T follicular helper cell (primary cell): ENCODE measurements around the gene ITPR1.

Experiments
- DNase-seq: peaks from one replicate; pipeline ENCODE4 v3.0.0-alpha.2; 2020; ENCODE audit warnings: low read depth

ITPR1 gene

DNA sequence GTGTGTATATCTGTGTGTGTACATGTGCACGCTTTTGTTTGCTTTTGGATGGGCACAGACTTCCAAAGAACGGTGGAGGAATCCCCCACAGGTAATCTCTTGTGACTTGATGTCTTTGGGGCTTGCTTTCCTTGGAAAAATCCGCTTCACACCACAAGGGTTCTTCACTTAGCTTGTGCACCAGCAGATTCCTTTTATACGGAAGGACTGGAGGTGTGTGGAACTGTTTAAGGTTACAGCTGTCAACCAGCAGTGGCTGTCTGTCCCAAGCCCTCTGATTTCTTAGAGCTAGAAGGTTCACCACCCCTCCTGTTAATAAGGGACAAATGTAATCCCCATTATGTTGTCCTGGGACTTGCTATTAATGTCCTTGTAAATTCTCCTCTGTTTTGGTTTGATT, 193.5 kb downstream of the ITPR1 start:
- DNase-seq, result no peak

DNA sequence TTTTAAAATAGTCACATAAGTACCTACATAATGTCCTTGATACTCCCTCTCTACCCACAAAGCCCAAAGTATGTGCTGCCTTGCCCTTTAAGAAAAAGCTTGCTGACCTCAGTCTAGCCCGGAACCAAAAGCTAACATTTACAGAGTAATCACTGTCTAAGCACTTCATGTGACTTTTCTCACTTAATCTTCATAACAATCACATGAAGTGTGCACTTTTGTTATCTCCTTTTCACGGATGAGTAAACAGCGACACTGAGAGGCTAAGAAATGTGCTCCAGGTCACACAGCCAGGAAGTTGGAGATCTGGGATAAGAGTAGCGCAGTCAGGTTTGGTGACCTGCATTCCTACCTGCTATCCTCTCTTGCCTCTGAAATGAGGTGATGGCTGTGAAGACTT, 194.0 kb downstream of the ITPR1 start:
- no peak for DNase-seq

DNA sequence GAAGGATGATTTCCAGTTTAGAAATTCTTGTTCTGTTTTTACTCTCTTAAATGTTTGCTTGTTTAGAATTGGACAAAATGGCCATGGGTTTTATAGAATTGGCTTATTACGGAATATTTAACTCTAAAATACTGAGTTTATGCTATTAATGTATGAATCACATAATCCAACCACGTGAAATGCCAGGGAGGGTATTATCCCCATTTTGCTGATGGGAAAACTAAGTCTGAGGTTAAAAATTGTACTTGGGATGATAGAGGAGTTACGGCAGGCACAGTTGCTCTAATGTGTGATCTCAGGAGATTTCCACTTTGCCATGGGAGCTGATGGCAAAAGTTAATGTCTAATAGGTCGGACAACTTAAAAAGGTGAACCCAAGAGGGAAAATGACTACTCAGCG, 194.4 kb downstream of the ITPR1 start:
- DNase-seq, result no peak

- no peak for DNase-seq
Observed at GRCh38 chr3:4688411-4688810, 195.3 kb downstream of the ITPR1 start.

DNA sequence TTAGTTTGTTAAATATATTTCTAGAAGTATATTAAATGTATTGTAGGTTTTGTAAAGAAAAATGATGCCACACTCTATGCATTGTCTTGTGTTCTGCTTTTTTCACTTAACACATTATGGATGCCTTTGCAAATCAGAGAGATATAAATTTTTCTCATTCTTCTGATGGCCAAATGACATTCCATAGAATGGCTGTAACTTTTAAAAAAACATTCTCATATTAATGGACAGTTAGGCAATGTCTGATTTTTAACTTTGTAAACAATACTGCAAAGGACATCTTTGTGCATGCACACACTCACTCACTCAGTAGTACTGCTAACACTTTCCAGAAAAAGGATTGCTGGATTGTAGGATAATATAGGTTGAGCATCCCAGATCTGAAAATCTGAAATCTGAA, 195.9 kb downstream of the ITPR1 start:
- no peak for DNase-seq

DNA sequence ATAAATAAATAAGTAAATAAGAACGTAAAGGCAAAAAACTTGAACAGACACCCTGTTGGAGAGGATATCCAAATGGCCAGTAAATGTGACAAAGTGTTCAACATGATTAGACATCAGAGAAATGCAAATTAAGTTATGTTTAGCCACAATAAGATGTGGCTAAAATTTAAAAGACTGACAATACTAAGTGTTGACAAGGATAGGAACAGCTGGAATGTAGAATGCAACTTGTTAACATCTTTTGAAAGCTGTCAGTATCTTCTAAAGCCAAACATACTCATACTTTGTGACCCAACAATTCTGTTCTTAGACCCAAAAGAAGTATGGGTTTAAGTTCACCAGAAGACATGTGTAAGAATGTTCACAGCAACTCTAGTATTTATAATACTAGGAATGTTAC, 197.1 kb downstream of the ITPR1 start:
- no peak for DNase-seq

GRCh38 chr3:4693620-4694019, 200.5 kb downstream of the ITPR1 start:
- no peak for DNase-seq

- DNase-seq, result no peak
Observed at GRCh38 chr3:4695846-4696245, 202.7 kb downstream of the ITPR1 start.

GRCh38 chr3:4696266-4696665, 203.1 kb downstream of the ITPR1 start:
- DNase-seq, result no peak

- no peak for DNase-seq
Observed at GRCh38 chr3:4698125-4698821, 205.1 kb downstream of the ITPR1 start.

DNA sequence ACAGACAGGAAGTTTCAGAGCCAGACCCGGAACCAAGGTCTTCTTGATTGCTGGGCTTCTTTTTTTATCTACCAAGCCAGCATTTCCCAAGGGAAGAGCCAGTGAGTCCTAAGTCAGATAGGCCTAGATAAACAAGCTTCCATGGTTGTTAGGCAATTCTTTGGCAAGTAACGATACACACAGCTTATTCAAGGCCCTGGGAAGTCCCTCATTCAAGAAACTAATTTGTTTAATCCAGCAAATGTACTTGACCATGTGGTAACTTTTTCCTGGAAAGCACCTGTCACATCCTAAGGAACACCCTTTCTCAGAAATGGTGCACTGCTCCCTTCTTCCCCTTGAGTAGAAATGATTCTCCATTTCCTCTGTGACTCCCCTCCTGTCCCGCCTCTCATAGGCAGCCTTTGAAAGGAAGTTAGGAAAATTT, 209.9 kb downstream of the ITPR1 start:
- DNase-seq, result no peak

GRCh38 chr3:4704552-4704951, 211.4 kb downstream of the ITPR1 start:
- DNase-seq, result no peak

DNA sequence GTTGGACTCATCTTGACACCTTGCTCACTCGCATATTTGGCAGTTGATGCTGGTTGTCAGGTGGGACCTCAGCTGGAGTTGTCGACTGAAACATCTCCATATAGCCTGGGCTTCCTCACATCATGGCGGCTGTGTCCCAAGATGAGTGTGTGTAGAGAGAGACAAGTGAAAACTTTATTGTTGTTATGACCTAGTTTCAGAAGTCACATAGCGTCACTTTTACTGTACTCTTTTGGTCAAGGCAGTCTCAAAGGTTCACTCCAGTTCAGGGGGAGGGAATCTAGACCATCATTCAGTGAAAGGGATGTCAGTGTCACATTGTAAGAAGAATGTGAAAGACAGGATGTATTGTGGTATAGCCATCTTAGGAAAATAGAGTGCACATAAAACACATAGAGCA, 214.2 kb downstream of the ITPR1 start:
- no peak for DNase-seq

DNA sequence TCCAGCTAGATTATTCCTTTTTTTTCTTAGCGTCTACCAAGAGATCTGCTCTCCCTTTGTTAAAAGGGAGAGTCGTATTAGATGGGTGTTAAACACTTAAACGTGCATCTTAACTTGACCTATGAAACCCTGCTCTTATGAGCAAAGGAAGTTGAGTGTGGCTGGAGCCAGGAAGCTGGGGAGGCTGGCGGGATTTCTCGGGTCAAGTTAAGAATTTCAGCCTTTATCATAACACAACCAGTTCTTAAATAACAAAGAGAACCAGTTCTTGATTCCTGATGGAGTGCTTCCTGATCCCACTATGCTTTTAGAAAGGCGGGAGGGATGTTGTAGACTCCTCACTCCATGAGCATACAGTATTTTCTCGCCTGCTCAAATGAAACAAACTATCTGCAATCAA, 215.1 kb downstream of the ITPR1 start:
- DNase-seq, result no peak

DNA sequence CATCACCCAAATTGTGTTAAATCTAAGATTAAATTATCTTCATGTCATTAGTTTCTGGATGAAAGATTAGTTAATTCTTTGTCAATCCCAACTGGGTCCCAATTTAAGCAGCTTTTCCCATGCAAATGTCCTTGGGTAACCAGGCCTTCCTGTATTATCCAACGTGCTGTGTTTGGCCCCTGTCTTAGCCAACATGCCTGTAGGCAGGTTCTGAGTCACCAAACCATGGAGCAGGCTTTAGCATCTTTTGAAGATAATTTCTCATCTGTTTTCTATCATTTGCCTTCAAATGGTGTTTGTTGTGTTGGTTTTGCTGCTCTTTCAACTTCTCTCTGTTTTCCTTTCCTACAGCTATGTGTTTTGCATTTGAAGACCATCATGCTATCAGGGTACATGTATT, 216.2 kb downstream of the ITPR1 start:
- DNase-seq, result no peak

DNA sequence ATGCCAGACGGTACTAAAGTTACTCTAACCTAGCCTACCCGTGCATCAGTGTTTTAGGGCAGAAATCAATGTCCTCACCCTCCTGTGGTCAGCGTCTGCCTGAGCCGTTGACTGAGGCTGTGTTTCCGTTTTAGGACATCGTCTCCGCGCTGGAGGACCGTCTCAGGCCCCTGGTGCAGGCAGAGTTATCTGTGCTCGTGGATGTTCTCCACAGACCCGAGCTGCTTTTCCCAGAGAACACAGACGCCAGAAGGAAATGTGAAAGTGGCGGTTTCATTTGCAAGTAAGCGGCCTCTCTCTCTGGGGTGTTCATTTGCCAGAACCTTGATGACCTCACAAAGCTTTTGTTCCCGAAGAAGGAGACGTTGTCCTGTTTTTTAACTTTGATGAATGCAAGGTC, 217.0 kb downstream of the ITPR1 start:
- DNase-seq, result no peak

DNA sequence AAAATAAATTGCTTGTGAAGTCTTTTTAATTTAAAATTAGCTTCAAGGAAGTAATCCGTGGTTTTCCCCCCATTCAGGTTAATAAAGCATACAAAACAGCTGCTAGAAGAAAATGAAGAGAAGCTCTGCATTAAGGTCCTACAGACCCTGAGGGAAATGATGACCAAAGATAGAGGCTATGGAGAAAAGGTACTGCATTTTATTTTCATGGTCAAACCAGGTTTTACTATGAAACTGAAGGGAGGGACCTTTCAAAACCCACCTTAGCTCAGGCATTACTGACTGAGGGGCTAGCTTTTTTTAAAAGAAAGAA, 218.5 kb downstream of the ITPR1 start:
- no peak for DNase-seq

- DNase-seq, result no peak
Observed at GRCh38 chr3:4712109-4712508, 219.0 kb downstream of the ITPR1 start.

DNA sequence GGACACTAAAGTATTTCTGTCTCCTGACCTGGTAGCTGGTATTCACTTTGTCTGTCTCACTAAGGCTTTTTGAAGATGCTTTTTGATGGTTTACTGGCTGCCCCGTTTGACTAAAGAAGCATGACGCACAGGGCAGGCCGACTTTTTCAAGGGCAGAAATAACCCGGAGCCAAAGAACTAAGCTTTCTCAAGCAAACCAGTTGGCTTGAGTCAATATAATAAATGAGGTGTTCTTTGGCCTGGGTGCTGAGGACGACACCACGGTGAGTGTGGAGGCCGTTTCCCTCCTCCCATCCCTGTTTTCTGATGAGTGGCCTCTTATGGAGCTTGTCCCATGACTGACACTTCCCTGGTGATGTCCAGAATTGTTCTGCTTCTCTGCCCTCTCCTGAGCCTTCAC, 220.9 kb downstream of the ITPR1 start:
- DNase-seq, result no peak

- DNase-seq, result no peak
Observed at GRCh38 chr3:4716266-4716665, 223.1 kb downstream of the ITPR1 start.

- DNase-seq, result no peak
Observed at GRCh38 chr3:4716706-4717362, 223.7 kb downstream of the ITPR1 start.

- DNase-seq, result no peak
Observed at GRCh38 chr3:4717363-4717740, 224.2 kb downstream of the ITPR1 start.

DNA sequence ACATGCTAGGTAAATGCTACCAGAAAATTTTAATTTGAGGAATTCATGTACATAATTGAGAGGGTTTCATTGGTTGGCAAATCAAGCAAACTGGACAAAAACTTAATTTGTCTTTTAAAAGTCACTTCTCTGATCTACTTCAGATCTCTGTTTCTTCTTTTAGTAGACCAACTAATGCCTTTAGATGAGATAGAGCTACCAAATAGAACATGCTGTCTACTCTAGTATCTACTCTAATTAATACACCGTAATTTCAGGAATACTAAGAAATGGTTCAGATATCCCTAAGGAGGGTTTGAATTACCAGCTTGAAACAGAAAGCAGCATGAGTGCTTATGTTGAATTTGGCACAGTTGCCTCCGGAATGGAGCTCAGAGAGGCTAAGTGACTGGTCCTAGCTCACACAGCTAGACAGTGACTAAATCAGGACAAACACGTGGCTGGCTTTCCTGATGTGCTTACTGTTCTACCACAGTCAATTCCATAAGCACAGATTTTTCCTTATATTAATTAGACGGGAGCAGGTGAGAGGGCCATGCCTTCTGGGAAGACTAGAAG, 225.1 kb downstream of the ITPR1 start:
- DNase-seq, result no peak

DNA sequence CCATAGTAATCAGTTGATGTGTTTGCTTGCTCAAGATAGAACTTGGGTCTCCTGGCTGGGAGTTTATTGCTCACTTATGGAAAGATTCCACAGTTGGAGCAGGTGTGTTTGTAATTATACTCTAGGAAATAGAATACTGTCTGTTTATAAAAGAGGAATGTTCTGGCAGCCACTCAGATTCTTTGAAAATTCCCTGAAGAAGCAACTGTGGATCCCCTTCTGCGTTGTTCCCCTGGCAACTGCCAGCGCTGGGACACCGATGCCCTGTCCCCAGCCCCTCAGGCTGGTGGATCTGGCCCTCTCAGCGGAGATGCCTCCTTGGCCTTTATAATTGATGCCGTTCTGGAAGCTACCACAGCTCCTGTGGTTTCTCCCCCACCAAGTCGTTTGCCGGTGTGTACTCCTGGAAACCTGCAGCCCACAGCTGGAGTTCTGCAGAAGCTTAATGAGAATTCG, 225.9 kb downstream of the ITPR1 start:
- DNase-seq, result no peak
